K562 (cell line): Measurements from ENCODE around the gene BTBD2. TPM values are rescaled to one million over a fixed set of nuclear protein-coding genes. Genes with fewer than 3 reads are reported as not detected.
A peak's percentile ranks its signal among the peaks of the same experiment; 100 is the strongest.

Experiments
- CHAMP1 ChIP-seq: fragments of 450-650 bp; IDR thresholded peaks from 2 replicates; pipeline ENCODE4 v1.6.1; 2016; ENCODE audit warnings: mild to moderate bottlenecking
- CTCF ChIP-seq, 3 experiments: IDR thresholded peaks in 2 of 3; conservative IDR thresholded peaks in 1 of 3; 2 replicates each; pipeline ENCODE4 v1.5.1; 2011 to 2012; ENCODE audit warnings: low read length in 3 of 3, mild to moderate bottlenecking in 3 of 3, control low read depth in 2 of 3, improper control_type of control experiment in 1 of 3, inconsistent platforms in 1 of 3, low read depth in 1 of 3, mixed read lengths in 1 of 3, moderate library complexity in 1 of 3; ENCODE audit not compliant: insufficient read depth in 2 of 3
- GMEB1 ChIP-seq: fragments of 250-450 bp; sonication (Bioruptor Pico); IDR thresholded peaks from 2 replicates; pipeline ENCODE4 v1.4.0; 2020; ENCODE audit warnings: mild to moderate bottlenecking
- HMGN3 ChIP-seq: IDR thresholded peaks from 2 replicates; pipeline ENCODE4 v1.6.1; 2011; ENCODE audit warnings: borderline replicate concordance, low read depth, mild to moderate bottlenecking, mixed read lengths, low read length; ENCODE audit not compliant: insufficient read length; ENCODE audit errors: extremely low read depth
- MLX ChIP-seq, 2 experiments: fragments of 450-650 bp in 1 of 2; sonication (generic) in 1 of 2; formaldehyde crosslinking; conservative IDR thresholded peaks; 2 replicates each; pipeline versions ENCODE4 v1.4.0 to v1.8.1; 2020 to 2022; ENCODE audit warnings: mild to moderate bottlenecking in 1 of 2, missing genetic modification reagents in 1 of 2
- NKRF ChIP-seq: fragments of 450-650 bp; IDR thresholded peaks from 2 replicates; pipeline ENCODE4 v1.6.1; 2016; ENCODE audit warnings: borderline replicate concordance
- NONO ChIP-seq, 2 experiments: fragments of 200-400 bp in 1 of 2; fragments of 450-650 bp in 1 of 2; formaldehyde crosslinking in 1 of 2; IDR thresholded peaks; 2 replicates each; pipeline ENCODE4 v1.6.1; 2017; ENCODE audit warnings: low read depth in 2 of 2, mild to moderate bottlenecking in 2 of 2, moderate library complexity in 2 of 2, low read length in 1 of 2
- PHF8 ChIP-seq: fragments of 200-600 bp; sonication (generic); IDR thresholded peaks from 2 replicates; pipeline ENCODE4 v1.6.1; 2012; ENCODE audit warnings: mixed run types, mild to moderate bottlenecking, inconsistent platforms, low read length, moderate library complexity, borderline replicate concordance
- PRMT5 ChIP-seq: sonication (generic); formaldehyde crosslinking; IDR thresholded peaks from 2 replicates; pipeline ENCODE4 v1.5.0; 2020; ENCODE audit warnings: missing genetic modification reagents
- RFX1 ChIP-seq: fragments of 450-650 bp; IDR thresholded peaks from 2 replicates; pipeline ENCODE4 v1.6.1; 2016; ENCODE audit warnings: mild to moderate bottlenecking, moderate library complexity
- SRSF1 ChIP-seq: fragments of 200-400 bp; formaldehyde crosslinking; IDR thresholded peaks from 2 replicates; pipeline ENCODE4 v1.6.1; 2017; ENCODE audit warnings: mild to moderate bottlenecking, low read depth, low read length, moderate library complexity
- USF1 ChIP-seq: sonication (generic); formaldehyde crosslinking; IDR thresholded peaks from 2 replicates; pipeline ENCODE4 v1.9.0; 2022; ENCODE audit warnings: mild to moderate bottlenecking, missing genetic modification reagents
- ZNF146 ChIP-seq: IDR thresholded peaks from one replicate; pipeline ENCODE4 v1.6.1; 2018; ENCODE audit warnings: missing compliant biosample characterization; ENCODE audit not compliant: unreplicated experiment
- ZNF655 ChIP-seq: fragments of 250-450 bp; sonication (Bioruptor Pico); IDR thresholded peaks from 2 replicates; pipeline ENCODE4 v1.5.0; 2021
- polyA plus RNA-seq, 8 experiments: library from polyadenylated mRNA; depleted of rRNA in 4 of 8; stranded (reverse) in 5 of 8; unstranded in 3 of 8; fragments of >200 nt; fragmentation: Nextera tagmentation in 2 of 8; fragmentation: Illumina TruSeq in 1 of 8; extraction: Ambion mirVana in 2 of 8; extraction: Trizol in 1 of 8; gene quantifications; 2 replicates each; pipeline versions ENCODE4 v1.2.1 to v1.2.3, GENCODE V29; 2011 to 2014; ENCODE audit warnings: inconsistent platforms in 1 of 8, missing spikeins in 1 of 8
- total RNA-seq, 7 experiments: library from RNA; depleted of rRNA in 6 of 7; stranded (reverse); fragments of >200 nt in 6 of 7; fragmentation: Illumina TruSeq in 2 of 7; extraction: Trizol in 2 of 7; gene quantifications; 2 replicates each; pipeline versions ENCODE4 v1.2.1 to v1.2.3, GENCODE V29; 2011 to 2021; ENCODE audit warnings: low replicate concordance in 1 of 7

Gene BTBD2
- total and polyA plus RNA-seq, 9 of the 15 experiments (the other 6 are each of a cell fraction or from before 2014, with no cell fraction given) = 0.10 to 15.6 (median 6.9) TPM

GRCh38 chr19:1942078-1942933, 73.2 kb downstream of the BTBD2 start (continued):
- TF ChIP-seq SRSF1 (no peak), MLX (CRISPR knock-in tag; conservative IDR thresholded peaks at IDR 0.05) (no peak), HMGN3 (peak; percentile 47), ZNF655 (CRISPR knock-in tag) (no peak), USF1 (CRISPR knock-in tag) (peak; percentile 51), NONO (IDR thresholded peaks at IDR 0.05; ENCODE audit: low read depth in 2 of 2, low read length in 1 of 2) (no peak), RFX1 (no peak), CTCF (IDR thresholded peaks at IDR 0.05 in 2 of 3, conservative IDR thresholded peaks at IDR 0.05 in 1 of 3; ENCODE audit: insufficient read depth in 2 of 3, low read depth in 1 of 3, low read length in 3 of 3) (no peak), ZNF146 (CRISPR knock-in tag) (no peak), GMEB1 (CRISPR knock-in tag) (no peak), NKRF (peak; percentile 84; the same call in 1 of the 2 replicates), CHAMP1 (no peak), PHF8 (no peak; the same call in 1 of the 2 replicates), PRMT5 (CRISPR knock-in tag) (no peak)
